NCI-H526 (cell line): Measurements from ENCODE around the gene MED13.

Experiments used
- DNase-seq, 2 experiments: peaks; one replicate each; lab custom pipeline; 2025; lab: John Stamatoyannopoulos, UW

MED13 gene, protein sequence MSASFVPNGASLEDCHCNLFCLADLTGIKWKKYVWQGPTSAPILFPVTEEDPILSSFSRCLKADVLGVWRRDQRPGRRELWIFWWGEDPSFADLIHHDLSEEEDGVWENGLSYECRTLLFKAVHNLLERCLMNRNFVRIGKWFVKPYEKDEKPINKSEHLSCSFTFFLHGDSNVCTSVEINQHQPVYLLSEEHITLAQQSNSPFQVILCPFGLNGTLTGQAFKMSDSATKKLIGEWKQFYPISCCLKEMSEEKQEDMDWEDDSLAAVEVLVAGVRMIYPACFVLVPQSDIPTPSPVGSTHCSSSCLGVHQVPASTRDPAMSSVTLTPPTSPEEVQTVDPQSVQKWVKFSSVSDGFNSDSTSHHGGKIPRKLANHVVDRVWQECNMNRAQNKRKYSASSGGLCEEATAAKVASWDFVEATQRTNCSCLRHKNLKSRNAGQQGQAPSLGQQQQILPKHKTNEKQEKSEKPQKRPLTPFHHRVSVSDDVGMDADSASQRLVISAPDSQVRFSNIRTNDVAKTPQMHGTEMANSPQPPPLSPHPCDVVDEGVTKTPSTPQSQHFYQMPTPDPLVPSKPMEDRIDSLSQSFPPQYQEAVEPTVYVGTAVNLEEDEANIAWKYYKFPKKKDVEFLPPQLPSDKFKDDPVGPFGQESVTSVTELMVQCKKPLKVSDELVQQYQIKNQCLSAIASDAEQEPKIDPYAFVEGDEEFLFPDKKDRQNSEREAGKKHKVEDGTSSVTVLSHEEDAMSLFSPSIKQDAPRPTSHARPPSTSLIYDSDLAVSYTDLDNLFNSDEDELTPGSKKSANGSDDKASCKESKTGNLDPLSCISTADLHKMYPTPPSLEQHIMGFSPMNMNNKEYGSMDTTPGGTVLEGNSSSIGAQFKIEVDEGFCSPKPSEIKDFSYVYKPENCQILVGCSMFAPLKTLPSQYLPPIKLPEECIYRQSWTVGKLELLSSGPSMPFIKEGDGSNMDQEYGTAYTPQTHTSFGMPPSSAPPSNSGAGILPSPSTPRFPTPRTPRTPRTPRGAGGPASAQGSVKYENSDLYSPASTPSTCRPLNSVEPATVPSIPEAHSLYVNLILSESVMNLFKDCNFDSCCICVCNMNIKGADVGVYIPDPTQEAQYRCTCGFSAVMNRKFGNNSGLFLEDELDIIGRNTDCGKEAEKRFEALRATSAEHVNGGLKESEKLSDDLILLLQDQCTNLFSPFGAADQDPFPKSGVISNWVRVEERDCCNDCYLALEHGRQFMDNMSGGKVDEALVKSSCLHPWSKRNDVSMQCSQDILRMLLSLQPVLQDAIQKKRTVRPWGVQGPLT (N-terminal part only)

GRCh38 chr17:62064791-62065563 is at the start of gene MED13:
TSS of gene MED13 (minus strand) at chr17:62065278. CDS start at chr17:62065205, 73 bp downstream.
- peak; percentile 47 to 61 for DNase-seq

- no peak for DNase-seq
Observed at GRCh38 chr17:62112229-62112628, 47.2 kb upstream of the MED13 start.

DNA sequence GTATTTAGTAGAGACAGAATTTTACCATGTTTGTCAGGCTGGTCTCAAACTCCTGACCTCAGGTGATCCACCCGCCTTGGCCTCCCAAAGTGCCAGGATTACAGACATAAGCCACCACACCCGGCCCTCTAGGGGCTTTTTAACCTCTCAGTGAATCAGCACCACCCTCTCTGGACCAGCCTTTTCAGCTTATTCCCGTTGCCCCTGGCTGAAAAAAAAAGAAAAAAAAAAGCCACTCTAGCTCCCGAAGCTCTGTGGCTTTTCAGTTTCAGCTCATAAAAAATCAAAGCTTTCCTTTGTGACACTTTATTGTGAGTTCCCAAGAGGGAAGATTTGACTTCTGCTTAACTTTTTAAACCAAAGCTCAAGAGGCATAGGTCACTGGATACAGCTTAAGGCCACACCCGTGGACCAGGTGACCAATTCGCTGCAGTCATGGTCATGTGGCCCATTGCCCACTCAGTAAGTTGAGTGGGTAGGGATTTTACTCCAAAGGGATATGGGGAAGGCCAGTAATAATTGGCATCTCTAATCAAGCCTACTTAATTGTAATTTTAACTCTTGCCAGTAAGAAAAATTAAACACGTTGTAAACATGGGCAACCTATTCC is 46.6 kb upstream of the MED13 start:
- no peak for DNase-seq

DNA sequence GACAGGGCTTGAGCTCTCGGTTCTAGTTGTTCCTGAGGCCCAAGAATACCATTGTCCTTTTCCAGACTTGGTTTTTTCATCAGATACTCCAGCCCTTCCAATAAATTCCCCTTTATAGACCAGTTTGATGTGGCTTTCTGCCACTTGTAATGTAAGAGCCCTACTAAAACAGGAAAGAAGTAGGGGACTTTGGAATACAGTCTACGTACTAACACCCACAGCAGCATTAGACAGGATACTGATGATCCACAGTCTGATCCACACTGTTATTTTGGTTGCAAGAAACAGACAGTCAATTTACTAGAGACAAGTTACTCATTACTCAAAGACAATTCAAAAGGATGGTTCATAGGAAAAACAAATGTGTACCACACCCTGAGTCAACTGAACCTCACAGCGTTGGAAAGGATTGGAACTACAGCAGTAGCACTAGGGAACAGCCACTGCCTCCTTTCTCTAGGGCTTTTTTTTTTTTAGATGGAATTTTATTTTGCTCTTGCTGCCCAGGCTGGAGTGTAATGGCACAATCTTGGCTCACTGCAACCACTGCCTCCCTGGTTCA is 45.9 kb upstream of the MED13 start:
- no peak for DNase-seq

DNA sequence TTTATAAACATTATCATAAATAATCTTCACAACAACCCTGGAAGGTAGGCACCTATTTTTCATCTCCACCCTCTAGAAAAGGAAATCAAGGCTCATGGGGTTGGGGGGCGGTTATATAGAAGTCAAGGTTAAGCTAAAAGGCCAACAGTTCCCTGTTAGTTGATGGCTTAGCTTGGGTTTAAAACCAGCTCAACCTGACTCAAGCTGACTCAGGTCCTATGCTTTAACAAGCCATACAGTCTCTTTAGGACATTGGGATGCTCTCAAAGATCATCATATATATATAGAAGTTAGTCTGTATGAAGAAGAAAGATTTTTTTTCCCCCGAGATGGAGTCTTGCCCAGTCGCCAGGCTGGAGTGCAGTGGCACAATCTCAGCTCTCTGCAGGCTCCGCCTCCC is 44.8 kb upstream of the MED13 start:
- DNase-seq, result no peak

GRCh38 chr17:62109378-62109902 is 44.4 kb upstream of the MED13 start:
- DNase-seq, result peak; percentile 74 to 83

GRCh38 chr17:62105861-62106260 is 40.8 kb upstream of the MED13 start:
- no peak for DNase-seq

GRCh38 chr17:62105357-62105756 is 40.3 kb upstream of the MED13 start:
- DNase-seq, result no peak

GRCh38 chr17:62101515-62101914 is 36.4 kb upstream of the MED13 start:
- no peak for DNase-seq

GRCh38 chr17:62101090-62101489 is 36.0 kb upstream of the MED13 start:
- no peak for DNase-seq

- no peak for DNase-seq
Observed at GRCh38 chr17:62100055-62100454, 35.0 kb upstream of the MED13 start.

GRCh38 chr17:62099532-62099931 is 34.5 kb upstream of the MED13 start:
- no peak for DNase-seq

GRCh38 chr17:62098623-62099231 is 33.6 kb upstream of the MED13 start:
- DNase-seq, result no peak

- no peak for DNase-seq
Observed at GRCh38 chr17:62096401-62096670, 31.3 kb upstream of the MED13 start.

- no peak for DNase-seq
Observed at GRCh38 chr17:62094175-62094574, 29.1 kb upstream of the MED13 start.

GRCh38 chr17:62093188-62094155 is 28.4 kb upstream of the MED13 start:
- no peak for DNase-seq

- DNase-seq, result no peak
Observed at GRCh38 chr17:62092784-62093183, 27.7 kb upstream of the MED13 start.

DNA sequence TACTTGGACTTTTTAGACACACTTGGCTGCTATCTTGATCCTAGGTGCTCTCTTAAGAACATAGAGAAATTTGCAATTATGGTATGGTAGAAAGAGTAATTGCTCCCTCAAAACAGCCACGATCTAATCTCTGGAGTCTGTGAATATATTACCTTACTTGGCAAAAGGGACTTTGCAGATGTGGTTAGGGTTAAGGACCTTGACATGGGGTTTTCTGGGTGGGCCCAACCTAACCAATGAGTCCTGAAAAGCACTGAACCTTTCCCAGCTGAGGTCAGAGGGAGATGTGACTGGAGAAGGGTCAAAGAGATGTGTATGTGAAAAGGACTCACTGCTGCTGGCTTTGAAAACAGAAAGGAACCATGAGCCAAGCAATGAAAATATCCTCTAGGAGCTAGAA is 26.7 kb upstream of the MED13 start:
- no peak for DNase-seq

GRCh38 chr17:62090868-62091267 is 25.8 kb upstream of the MED13 start:
- no peak for DNase-seq
